ENCODE data around the gene OR10AD1. TPM values are rescaled to one million over a fixed set of nuclear protein-coding genes. Genes with fewer than 3 reads are reported as not detected.

The OR10AD1 gene
- total RNA-seq, 2 experiments from 2014 or later = not detected

- H3K27ac Mint-ChIP-seq = no peak overlapping the region
- no peaks in the 10 kb centered on the region for H3K36me3 Mint-ChIP-seq (ENCODE audit: low read depth)
- H3K27me3 Mint-ChIP-seq = peaks cover 33% of the 10 kb centered on the region
- POLR2A ChIA-PET = no interaction called here
- intact Hi-C loops (cut with DNase I, micrococcal nuclease) = loop anchor here (5.0 to 10.0 kb wide), 4 partner anchors 176 to 476 kb away; partner anchors contain the start of genes COL2A1 (in 2 of the 2) and RPAP3 (in 1 of the 2)
- CTCF ChIA-PET = interaction anchor here (0.6 to 1.4 kb wide), 4 partner anchors 9 to 437 kb away, joined by 3 to 5 read pairs (median 4); no protein-coding TSS in a partner anchor
- ATAC-seq (no peak), DNase-seq (no peak)
- H3K4me1 Mint-ChIP-seq = peaks cover 20% of the 10 kb centered on the region
- H3K4me3 Mint-ChIP-seq = no peak overlapping the region
- H3K9me3 Mint-ChIP-seq (ENCODE audit: low read depth) = no peaks in the 10 kb centered on the region
Measured at GRCh38 chr12:48180857-48181495, 22.1 kb downstream of the OR10AD1 start.

GRCh38 chr12:48180424-48180823 is 22.7 kb downstream of the OR10AD1 start:
- CTCF ChIA-PET = interaction anchor here (1.4 kb wide), 3 partner anchors 9 to 440 kb away, joined by 3 to 5 read pairs (median 3); no protein-coding TSS in a partner anchor
- Mint-ChIP-seq H3K36me3 (ENCODE audit: low read depth) (no peaks in the 10 kb centered on the region), H3K4me1 (peaks cover 23% of the 10 kb centered on the region), H3K27me3 (peaks cover 27% of the 10 kb centered on the region), H3K9me3 (ENCODE audit: low read depth) (no peaks in the 10 kb centered on the region), H3K27ac (no peak overlapping the region), H3K4me3 (no peak overlapping the region)
- DNase-seq = no peak
- POLR2A ChIA-PET = no interaction called here
- no peak for ATAC-seq
- intact Hi-C loops (cut with DNase I, micrococcal nuclease) = loop anchor here (5.0 to 10.0 kb wide), 4 partner anchors 176 to 476 kb away; partner anchors contain the start of genes COL2A1 (in 2 of the 2) and RPAP3 (in 1 of the 2)

- intact Hi-C loops (cut with DNase I, micrococcal nuclease) = no loop called here
- Mint-ChIP-seq H3K36me3 (ENCODE audit: low read depth) (no peaks in the 10 kb centered on the region), H3K9me3 (ENCODE audit: low read depth) (no peaks in the 10 kb centered on the region), H3K27me3 (peaks cover 18% of the 10 kb centered on the region), H3K4me1 (peaks cover 23% of the 10 kb centered on the region), H3K4me3 (no peak overlapping the region), H3K27ac (no peak overlapping the region)
- ChIA-PET POLR2A (no interaction called here), CTCF (interaction anchor here (0.6 to 1.9 kb wide), 10 partner anchors 8 to 799 kb away, joined by 3 to 8 read pairs (median 4); no protein-coding TSS in a partner anchor)
- ATAC-seq (no peak), DNase-seq (no peak)
Measured at GRCh38 chr12:48179466-48179865, 23.6 kb downstream of the OR10AD1 start.

GRCh38 chr12:48177982-48178381 is 25.1 kb downstream of the OR10AD1 start:
- Mint-ChIP-seq H3K4me3 (no peak overlapping the region), H3K36me3 (ENCODE audit: low read depth) (no peaks in the 10 kb centered on the region), H3K9me3 (ENCODE audit: low read depth) (no peaks in the 10 kb centered on the region), H3K27me3 (peaks cover 14% of the 10 kb centered on the region), H3K27ac (no peak overlapping the region), H3K4me1 (peaks cover 21% of the 10 kb centered on the region)
- ATAC-seq = no peak
- no peak for DNase-seq
- intact Hi-C loops (cut with DNase I, micrococcal nuclease) = no loop called here
- ChIA-PET POLR2A (interaction anchor here (0.7 kb wide), 1 partner anchor 291 kb away, joined by 3 read pairs; no protein-coding TSS in a partner anchor), CTCF (interaction anchor here (1.1 to 1.9 kb wide), 3 partner anchors 11 to 436 kb away, joined by 3 to 7 read pairs (median 5); no protein-coding TSS in a partner anchor)

- no peak overlapping the region for H3K4me3 Mint-ChIP-seq
- H3K27ac Mint-ChIP-seq = no peak overlapping the region
- POLR2A ChIA-PET = interaction anchor here (0.6 kb wide), 2 partner anchors 110 to 314 kb away, joined by 3 read pairs; no protein-coding TSS in a partner anchor
- H3K36me3 Mint-ChIP-seq (ENCODE audit: low read depth) = no peaks in the 10 kb centered on the region
- DNase-seq (no peak), ATAC-seq (no peak)
- CTCF ChIA-PET = interaction anchor here (0.7 to 4.4 kb wide), 4 partner anchors 11 to 15 kb away, joined by 3 to 23 read pairs (median 4); no protein-coding TSS in a partner anchor
- intact Hi-C loops (cut with DNase I, micrococcal nuclease) = no loop called here
- peaks cover 10% of the 10 kb centered on the region for H3K27me3 Mint-ChIP-seq
- H3K9me3 Mint-ChIP-seq (ENCODE audit: low read depth) = no peaks in the 10 kb centered on the region
- H3K4me1 Mint-ChIP-seq = peaks cover 8% of the 10 kb centered on the region
Measured at GRCh38 chr12:48176417-48176751, 26.7 kb downstream of the OR10AD1 start.

GRCh38 chr12:48175613-48176416 is 27.3 kb downstream of the OR10AD1 start:
- no peaks in the 10 kb centered on the region for H3K9me3 Mint-ChIP-seq (ENCODE audit: low read depth)
- POLR2A ChIA-PET = interaction anchor here (0.6 kb wide), 2 partner anchors 110 to 313 kb away, joined by 3 read pairs; no protein-coding TSS in a partner anchor
- intact Hi-C loops (cut with DNase I, micrococcal nuclease) = no loop called here
- ATAC-seq = no peak
- peaks cover 6% of the 10 kb centered on the region for H3K27me3 Mint-ChIP-seq
- no peak for DNase-seq
- H3K4me3 Mint-ChIP-seq = no peak overlapping the region
- H3K36me3 Mint-ChIP-seq (ENCODE audit: low read depth) = no peaks in the 10 kb centered on the region
- no peak overlapping the region for H3K27ac Mint-ChIP-seq
- peaks cover 8% of the 10 kb centered on the region for H3K4me1 Mint-ChIP-seq
- CTCF ChIA-PET = interaction anchor here (0.6 to 4.4 kb wide), 5 partner anchors 11 to 782 kb away, joined by 3 to 23 read pairs (median 3); partner anchors contain the start of gene ARF3

- no peak for DNase-seq
- ATAC-seq = no peak
- H3K36me3 Mint-ChIP-seq (ENCODE audit: low read depth) = no peaks in the 10 kb centered on the region
- POLR2A ChIA-PET = no interaction called here
- no peaks in the 10 kb centered on the region for H3K4me1 Mint-ChIP-seq
- no peaks in the 10 kb centered on the region for H3K9me3 Mint-ChIP-seq (ENCODE audit: low read depth)
- H3K27ac Mint-ChIP-seq = no peak overlapping the region
- H3K27me3 Mint-ChIP-seq = no peaks in the 10 kb centered on the region
- CTCF ChIA-PET = no interaction called here
- H3K4me3 Mint-ChIP-seq = no peak overlapping the region
- intact Hi-C loops (cut with DNase I, micrococcal nuclease) = no loop called here
Measured at GRCh38 chr12:48169011-48169410, 34.1 kb downstream of the OR10AD1 start.

- Mint-ChIP-seq H3K9me3 (ENCODE audit: low read depth) (no peaks in the 10 kb centered on the region), H3K4me3 (no peak overlapping the region), H3K27me3 (no peaks in the 10 kb centered on the region), H3K4me1 (peaks cover 7% of the 10 kb centered on the region), H3K27ac (no peak overlapping the region), H3K36me3 (ENCODE audit: low read depth) (no peaks in the 10 kb centered on the region)
- CTCF ChIA-PET = interaction anchor here (0.6 to 3.6 kb wide), 34 partner anchors 8 to 485 kb away, joined by 3 to 23 read pairs (median 4); partner anchors contain the start of genes ASB8, CCDC184 and SENP1
- DNase-seq (peak; percentile 62), ATAC-seq (peak; percentile 84)
- intact Hi-C loops (cut with DNase I, micrococcal nuclease) = loop anchor here in 1 of 2 experiments (1.0 to 2.0 kb wide), 4 partner anchors 81 to 450 kb away; partner anchors contain the start of genes TMEM106C and VDR
- POLR2A ChIA-PET = no interaction called here
Measured at GRCh38 chr12:48165089-48165981, 37.8 kb downstream of the OR10AD1 start.

GRCh38 chr12:48164451-48164850 is 38.6 kb downstream of the OR10AD1 start:
- POLR2A ChIA-PET = no interaction called here
- H3K27ac Mint-ChIP-seq = no peak overlapping the region
- ATAC-seq (no peak), DNase-seq (no peak)
- intact Hi-C loops (cut with DNase I, micrococcal nuclease) = loop anchor here in 1 of 2 experiments (2.0 kb wide), 1 partner anchor 260 kb away; the partner anchor contains the start of gene VDR
- no peaks in the 10 kb centered on the region for H3K9me3 Mint-ChIP-seq (ENCODE audit: low read depth)
- peaks cover 9% of the 10 kb centered on the region for H3K4me1 Mint-ChIP-seq
- H3K27me3 Mint-ChIP-seq = no peaks in the 10 kb centered on the region
- H3K4me3 Mint-ChIP-seq = no peak overlapping the region
- CTCF ChIA-PET = interaction anchor here (0.6 to 3.6 kb wide), 28 partner anchors 9 to 539 kb away, joined by 3 to 23 read pairs (median 4); partner anchors contain the start of genes CCDC184 and SENP1
- H3K36me3 Mint-ChIP-seq (ENCODE audit: low read depth) = no peaks in the 10 kb centered on the region

GRCh38 chr12:48163150-48163747 is 39.8 kb downstream of the OR10AD1 start:
- H3K36me3 Mint-ChIP-seq (ENCODE audit: low read depth) = no peaks in the 10 kb centered on the region
- CTCF ChIA-PET = interaction anchor here (0.6 to 3.6 kb wide), 15 partner anchors 12 to 419 kb away, joined by 3 to 23 read pairs (median 3); no protein-coding TSS in a partner anchor
- no peaks in the 10 kb centered on the region for H3K27me3 Mint-ChIP-seq
- no peak for DNase-seq
- intact Hi-C loops (cut with DNase I, micrococcal nuclease) = no loop called here
- no peak for ATAC-seq
- H3K27ac Mint-ChIP-seq = no peak overlapping the region
- H3K4me1 Mint-ChIP-seq = peaks cover 14% of the 10 kb centered on the region
- POLR2A ChIA-PET = no interaction called here
- no peaks in the 10 kb centered on the region for H3K9me3 Mint-ChIP-seq (ENCODE audit: low read depth)
- H3K4me3 Mint-ChIP-seq = no peak overlapping the region
